WI38 (cell line): ENCODE measurements around the gene PIK3C2B.

Experiments used
- H3K4me3 ChIP-seq: 2 replicates; pipeline ENCODE4 v1.5.1; 2011; ENCODE audit warnings: low read depth, mild to moderate bottlenecking, control low read depth, low read length
- TF ChIP-seq, protein P1 (sequence below): IDR thresholded peaks from 2 replicates; pipeline ENCODE4 v1.5.1; 2012; ENCODE audit warnings: low read depth, mild to moderate bottlenecking, control low read depth, low read length

The PIK3C2B gene

DNA sequence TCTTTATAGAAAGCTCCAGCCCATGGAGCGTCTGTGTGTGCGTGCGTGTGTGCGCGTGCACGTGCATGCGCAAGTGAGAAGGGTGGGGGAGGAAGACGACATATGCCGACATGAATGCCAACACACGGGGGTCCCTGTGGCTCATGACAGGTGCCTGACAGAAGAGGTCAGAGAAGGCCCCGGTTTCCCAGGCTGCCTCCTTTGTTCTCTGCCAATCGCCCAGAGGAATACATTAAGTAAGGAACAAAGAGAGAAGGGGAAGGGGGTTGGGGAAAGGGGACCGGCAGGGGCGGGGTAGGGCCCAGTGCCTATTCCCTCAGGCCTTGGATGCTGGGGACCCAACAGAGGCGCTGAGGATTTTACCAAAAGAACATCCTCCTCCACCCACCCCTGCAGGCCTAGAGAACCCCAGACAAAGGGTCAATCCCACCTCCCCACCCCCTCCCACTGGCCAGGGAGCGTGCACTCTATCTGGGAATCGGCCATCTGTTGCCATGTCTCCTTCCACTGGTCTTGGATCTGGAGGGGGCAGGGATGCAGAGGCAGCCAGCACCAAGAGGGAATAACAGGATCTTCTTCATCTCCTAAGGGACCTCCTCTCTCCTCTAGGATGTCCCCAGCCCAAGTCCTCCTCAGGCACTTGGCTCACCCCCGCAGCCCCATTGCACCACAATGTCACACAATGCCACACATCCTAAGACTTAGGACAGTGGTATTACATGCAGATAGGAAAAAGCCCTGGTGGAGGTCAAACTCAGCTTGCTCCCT lies 39.4 kb downstream of the PIK3C2B start:
- TF ChIP-seq, protein P1, sequence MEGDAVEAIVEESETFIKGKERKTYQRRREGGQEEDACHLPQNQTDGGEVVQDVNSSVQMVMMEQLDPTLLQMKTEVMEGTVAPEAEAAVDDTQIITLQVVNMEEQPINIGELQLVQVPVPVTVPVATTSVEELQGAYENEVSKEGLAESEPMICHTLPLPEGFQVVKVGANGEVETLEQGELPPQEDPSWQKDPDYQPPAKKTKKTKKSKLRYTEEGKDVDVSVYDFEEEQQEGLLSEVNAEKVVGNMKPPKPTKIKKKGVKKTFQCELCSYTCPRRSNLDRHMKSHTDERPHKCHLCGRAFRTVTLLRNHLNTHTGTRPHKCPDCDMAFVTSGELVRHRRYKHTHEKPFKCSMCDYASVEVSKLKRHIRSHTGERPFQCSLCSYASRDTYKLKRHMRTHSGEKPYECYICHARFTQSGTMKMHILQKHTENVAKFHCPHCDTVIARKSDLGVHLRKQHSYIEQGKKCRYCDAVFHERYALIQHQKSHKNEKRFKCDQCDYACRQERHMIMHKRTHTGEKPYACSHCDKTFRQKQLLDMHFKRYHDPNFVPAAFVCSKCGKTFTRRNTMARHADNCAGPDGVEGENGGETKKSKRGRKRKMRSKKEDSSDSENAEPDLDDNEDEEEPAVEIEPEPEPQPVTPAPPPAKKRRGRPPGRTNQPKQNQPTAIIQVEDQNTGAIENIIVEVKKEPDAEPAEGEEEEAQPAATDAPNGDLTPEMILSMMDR = no peak
- no peak overlapping the region for H3K4me3 ChIP-seq

DNA sequence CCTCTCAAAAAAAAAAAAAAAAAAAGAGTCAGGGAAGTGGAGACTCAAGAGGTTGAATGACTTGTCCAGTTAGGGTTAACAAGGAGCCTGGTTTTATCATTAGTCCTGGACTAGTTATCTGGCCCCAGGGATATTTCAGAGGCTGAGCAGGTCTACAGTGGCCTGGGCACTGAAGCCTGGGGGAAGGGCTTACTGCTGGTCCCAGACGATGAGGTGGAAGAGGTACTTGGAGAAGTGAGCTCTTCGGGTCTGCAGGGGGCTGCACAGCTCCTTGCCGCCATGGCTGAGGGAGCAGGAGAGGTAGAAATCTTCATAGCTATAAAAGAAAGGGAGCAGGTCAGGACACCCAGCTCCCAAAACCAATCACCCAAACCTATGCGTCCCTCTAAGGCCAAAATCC lies 40.1 kb downstream of the PIK3C2B start:
- TF ChIP-seq, protein P1 = no peak
- no peak overlapping the region for H3K4me3 ChIP-seq

DNA sequence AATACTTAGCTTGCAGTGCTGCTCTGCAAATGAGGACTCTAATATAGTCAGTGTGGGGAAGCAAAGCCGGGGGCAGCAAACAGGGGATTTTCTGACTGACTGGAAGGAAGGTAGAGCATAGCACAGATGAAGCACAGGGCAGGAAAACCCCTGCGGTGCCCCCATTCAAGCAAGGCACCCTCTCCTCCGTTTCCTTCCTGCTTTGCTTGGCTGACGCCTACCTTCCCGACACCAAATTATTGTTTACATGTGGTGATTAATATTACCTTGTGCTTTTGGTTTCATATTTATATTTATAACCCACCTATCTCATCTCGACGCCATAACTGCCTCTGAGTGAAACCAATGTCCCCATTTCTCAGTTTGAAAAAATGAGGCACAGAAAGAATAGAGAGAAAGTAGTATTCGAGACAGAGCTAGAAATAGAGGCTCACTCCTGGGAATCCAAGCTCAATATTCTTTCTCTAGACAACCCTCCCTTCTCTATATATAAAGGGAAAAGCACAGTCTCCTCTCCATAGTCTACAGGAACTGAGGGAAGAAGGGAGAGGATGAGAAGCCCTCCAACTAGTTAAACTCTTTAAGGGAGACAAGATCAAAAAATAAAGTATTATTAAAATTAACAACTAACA lies 41.3 kb downstream of the PIK3C2B start:
- TF ChIP-seq, protein P1 = no peak
- no peak overlapping the region for H3K4me3 ChIP-seq

DNA sequence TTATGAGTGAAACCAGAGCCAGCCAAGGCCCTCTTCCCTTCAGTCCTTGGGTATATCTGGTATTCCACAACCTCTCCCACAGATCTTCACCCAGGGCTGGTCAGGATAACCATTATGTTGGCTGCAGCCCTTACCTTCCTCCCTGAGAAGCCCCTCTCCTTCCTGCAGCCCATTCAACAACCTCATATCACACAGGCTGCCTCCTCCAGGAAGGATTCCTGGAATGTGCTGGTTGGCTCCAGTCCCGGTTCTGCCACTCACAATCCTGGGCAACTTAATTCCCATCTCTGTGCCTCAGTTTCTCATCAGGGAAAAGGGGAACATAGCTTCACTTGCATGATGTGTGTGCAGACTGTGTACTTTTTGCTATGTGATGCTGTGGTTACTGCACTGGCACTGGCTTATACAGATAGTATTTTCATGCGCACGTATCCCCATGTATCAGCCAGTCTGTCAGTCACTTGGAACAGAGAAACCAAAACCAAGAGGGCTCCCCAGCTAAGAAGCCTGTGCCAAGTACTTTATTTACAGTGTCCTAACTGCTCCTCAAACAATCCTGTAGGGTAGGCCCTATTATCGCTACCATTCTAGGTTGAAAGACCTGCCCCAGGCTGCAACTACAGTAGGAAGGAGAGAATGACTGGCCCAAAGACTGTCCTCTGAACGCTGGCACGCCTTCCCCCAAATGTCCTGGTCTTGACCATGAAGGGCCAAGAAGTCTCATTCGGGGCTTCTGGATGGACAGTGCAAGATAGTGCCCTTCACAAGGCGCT lies 43.1 kb downstream of the PIK3C2B start:
- TF ChIP-seq, protein P1 = no peak
- no peak overlapping the region for H3K4me3 ChIP-seq

DNA sequence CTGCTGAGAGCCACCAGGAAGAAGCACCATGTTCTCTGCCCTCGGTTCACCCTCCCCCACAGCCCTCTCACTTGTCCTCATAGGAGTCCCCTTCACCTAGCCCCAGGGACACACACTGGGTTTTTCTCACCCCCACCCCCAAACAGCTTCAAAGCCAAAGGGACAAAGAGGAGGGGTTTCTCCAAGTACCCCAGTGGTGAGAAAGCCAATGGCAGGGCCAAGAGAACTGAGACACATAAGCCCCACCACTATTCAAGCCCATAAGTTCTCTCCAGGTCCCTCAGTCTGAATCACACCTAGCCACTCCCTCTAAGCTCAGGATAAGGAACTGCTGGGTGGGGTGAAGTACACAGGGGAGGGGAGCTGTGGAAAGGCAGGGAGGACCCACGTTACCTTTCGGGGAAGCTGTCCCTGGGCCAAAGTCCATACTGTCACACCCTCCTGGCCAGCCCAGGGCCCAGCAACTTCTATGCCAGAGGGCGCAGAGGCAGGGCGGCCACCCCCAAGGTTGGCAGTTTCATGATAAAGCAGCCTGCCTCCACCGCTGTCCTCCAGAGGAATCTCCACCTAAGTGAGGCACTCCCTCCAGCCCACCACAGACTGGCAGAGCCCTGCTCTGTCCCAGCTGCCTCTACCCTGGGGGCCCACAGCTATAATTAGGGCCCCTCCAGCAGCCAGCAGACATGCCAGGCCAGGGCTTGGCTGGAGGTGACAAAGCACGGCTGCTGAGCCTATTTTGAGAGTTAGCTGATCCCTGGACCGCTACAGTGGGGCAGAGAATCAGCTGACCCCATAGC lies 43.9 kb downstream of the PIK3C2B start:
- H3K4me3 ChIP-seq = no peak overlapping the region
- TF ChIP-seq, protein P1 = no peak

DNA sequence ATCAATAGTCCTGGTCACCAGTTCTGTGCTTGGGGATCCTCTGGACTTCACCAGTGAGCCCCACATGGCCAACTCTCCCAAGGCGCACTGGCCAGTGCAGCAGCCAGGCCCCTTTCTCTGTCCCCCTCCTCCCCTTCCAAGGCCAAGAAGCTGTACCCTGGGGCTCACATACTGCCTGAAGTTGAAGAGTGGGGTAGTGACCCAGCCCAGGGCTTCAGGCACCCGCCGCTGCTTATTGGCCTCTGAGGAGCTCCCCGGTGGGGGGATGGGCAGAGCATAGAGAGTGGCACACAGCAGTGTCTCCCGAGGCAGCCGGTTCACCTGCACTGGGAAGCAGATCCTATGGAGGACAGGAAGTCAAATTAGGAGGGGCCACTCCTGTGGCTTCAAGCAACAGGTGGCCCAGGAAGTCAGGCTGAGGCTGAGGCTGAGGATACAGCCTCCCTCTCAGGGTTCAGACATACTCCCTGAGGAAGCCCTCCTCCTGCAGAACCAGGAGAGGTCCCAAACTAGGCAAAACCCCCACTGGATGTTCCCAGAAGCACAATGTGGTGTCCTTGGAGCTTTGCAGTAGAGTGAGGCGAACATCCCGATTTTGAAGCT lies 44.8 kb downstream of the PIK3C2B start:
- TF ChIP-seq, protein P1 = no peak
- H3K4me3 ChIP-seq = no peak overlapping the region
